GM10266 (cell line): ENCODE data around the gene KRT80.

Source experiments
- DNase-seq: peaks from one replicate; pipeline ENCODE4 v3.0.0; 2012; ENCODE audit errors: extremely low spot score
- TF ChIP-seq, protein P1 (sequence below): IDR thresholded peaks from 2 replicates; pipeline ENCODE4 v1.5.1; 2012; ENCODE audit warnings: mild to moderate bottlenecking, low read depth; ENCODE audit not compliant: control insufficient read depth, insufficient read depth; ENCODE audit errors: missing control alignments

Gene KRT80

DNA sequence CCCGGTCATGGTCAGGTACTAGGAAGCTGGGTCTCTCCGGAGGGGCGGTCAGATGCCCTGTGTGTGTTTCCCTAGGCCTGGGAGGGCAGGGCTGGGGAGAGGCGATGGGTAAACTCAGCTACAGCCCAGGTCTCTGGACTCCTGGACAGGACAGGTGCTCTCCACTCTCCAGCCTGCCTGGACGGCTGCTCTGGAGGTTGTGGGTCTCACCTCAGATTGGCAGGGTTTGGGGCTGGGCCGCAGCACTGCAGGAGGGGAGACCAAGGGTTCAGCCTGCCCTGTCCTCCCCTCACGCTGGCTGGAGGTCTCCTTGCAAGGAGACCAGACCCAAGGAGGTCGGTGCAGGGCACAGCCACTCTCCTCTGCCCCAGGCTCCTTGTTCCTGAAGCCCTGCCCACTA is 7.8 kb downstream of the KRT80 start:
- TF ChIP-seq, protein P1, sequence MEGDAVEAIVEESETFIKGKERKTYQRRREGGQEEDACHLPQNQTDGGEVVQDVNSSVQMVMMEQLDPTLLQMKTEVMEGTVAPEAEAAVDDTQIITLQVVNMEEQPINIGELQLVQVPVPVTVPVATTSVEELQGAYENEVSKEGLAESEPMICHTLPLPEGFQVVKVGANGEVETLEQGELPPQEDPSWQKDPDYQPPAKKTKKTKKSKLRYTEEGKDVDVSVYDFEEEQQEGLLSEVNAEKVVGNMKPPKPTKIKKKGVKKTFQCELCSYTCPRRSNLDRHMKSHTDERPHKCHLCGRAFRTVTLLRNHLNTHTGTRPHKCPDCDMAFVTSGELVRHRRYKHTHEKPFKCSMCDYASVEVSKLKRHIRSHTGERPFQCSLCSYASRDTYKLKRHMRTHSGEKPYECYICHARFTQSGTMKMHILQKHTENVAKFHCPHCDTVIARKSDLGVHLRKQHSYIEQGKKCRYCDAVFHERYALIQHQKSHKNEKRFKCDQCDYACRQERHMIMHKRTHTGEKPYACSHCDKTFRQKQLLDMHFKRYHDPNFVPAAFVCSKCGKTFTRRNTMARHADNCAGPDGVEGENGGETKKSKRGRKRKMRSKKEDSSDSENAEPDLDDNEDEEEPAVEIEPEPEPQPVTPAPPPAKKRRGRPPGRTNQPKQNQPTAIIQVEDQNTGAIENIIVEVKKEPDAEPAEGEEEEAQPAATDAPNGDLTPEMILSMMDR: no peak

DNA sequence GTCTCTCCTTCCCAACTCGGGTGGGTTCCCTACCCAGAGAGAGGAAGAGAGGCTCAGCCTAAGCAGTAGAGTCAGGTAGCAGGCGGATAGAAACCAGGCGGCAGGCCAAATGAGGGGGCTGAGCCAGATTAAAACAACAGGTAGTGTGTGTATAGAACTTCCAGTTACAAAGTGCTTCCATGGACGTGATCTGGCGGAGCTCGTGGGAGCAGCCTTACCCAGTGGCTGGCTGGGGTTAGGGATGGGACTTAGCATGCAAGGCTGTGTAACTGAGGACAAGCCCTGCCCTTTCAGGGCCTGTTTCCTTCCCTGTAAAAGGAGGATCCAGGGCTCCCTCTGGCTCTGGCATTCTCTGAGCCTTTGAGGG is 8.3 kb downstream of the KRT80 start:
- TF ChIP-seq, protein P1: no peak
- no peak for DNase-seq

More for the DNA sequence above, 7.8 kb downstream of the KRT80 start:
- no peak for DNase-seq

DNA sequence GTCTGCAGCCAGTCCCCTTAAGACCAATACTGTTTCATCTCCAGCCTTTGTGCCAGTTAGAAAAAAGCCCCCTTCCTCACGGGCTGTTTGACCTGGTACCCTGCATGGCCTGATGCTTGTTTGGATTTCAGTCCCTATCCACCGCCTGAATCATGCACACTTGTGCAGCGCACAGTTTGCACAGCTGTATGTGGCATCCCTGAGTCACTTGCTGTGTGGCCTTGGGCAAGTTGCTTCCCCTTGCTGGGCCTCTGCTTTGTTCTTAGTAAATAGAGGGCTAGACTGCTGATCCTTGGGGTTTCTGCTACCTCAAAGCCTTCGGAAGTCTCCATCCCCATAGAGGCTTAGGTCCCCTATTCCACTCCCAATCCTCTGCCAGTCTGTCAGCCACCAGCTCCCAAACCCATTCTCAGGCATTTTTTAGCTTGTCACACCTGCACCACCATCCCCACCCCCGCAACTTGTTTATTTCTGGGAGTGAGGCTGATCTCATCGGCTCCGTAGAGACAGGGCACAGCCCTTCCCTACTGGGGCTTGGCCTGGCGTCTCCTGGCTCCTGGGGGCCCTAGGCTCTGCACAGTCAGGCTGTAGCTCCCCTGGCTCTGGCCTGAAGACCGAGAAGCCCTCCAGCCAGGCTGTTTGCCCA is 8.8 kb downstream of the KRT80 start:
- TF ChIP-seq, protein P1: no peak
- no peak for DNase-seq

DNA sequence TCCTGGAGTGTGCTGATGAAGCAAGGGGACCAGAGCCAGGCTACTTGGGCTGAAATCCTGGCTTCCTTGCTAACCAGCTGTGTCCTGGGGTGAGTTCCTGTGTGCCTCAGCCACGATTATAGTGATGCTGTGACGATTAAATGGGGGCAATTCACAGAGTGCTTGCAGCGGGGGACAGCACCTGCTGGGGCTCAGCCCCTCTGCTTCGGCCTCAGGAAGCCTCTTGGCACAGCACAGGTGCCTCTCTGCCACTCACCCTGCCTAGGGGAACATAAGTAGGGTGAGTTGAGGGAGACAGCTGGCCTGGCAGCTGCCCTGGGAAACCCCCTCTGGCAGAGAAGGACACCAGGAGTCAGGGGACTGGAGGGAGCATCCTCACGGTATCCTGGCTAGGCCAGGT is 9.4 kb downstream of the KRT80 start:
- TF ChIP-seq, protein P1: no peak
- DNase-seq: no peak

DNA sequence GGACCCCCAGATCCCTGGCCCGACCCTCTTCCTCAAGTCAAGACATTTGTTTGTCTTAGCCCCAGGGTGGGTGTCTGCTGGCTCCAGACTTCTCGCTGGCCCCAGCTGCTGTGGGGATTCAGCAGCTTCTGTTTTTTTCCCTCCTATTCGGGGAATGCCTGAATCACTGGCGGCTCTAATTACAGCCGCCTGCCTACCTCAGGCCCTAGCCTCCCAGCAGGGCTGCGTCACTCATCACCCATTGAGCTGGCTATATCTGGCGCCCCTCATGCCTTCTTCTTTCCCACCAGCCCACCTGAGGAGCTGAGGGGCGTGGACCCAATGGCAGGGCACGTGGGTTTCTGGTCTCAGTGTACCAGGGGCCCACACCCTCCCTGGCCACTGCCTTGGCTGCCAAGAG is 10.1 kb downstream of the KRT80 start:
- TF ChIP-seq, protein P1: no peak
- DNase-seq: no peak

DNA sequence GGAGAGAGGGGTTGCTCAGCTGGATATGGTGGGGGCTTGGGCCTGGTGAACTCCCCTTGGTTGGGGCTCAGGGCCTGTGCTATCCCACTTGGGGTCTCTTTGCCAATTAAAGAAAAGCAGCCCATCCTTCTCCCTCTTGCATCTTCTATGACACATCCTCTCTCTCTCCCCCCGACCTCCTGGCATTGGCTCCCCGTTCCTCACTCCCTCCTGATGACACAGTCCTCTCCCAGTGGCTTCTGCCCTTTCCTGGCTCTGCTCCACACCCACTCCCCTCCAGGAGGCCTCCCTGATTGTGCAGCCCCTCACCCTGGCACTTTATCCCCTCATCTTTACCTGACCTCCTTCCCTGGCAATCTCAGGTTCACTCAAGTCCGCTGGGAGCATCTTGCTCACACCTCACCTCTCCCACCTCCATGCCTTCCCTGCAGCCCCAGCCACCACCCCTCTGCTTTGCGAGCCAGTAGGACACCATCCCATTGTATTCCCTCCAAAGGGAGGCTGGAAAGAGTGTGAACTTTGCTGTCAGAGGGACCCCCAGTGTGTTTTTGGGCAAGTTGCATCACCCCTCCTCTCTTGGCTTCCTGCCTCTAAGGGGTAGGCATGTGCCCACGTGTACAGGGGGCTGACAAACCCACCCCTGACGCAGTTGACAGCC is 10.7 kb downstream of the KRT80 start:
- TF ChIP-seq, protein P1: no peak
- no peak for DNase-seq

DNA sequence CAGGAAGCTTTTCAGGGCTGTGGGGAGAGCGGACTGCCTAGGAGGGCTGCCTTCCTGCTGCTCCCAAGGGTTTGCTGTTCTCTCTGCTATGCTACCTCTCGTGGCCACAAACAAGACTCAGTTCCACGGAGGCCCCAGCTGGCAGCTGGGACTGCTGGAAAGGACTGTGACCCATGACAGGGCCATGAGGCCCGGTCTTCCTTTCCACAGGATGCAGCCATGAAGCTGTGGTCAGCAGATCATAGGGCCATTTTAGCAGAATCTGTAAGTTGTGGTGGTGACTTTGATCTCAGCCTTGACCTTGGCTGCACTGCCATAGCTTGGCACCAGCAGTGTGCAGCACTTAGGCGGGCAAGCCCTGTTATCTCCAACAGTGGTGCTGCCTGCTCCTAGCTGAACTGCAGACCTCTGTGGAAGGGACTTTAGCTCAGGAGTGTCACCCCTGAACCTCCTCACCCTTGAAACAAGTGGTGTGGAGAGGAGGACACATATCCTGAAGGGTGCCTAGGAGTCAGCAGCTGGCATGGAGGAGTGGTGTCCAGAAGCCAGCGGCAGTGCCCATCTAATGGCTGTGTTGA is 12.3 kb downstream of the KRT80 start:
- TF ChIP-seq, protein P1: no peak
- no peak for DNase-seq
